GM12878 (cell line): ENCODE results near the gene KRTAP5-2. TPM values are rescaled to one million over a fixed set of nuclear protein-coding genes. Genes with fewer than 3 reads are reported as not detected.

Experiments
- ATAC-seq: fragments of 200-7000 bp; cut with Tn5 transposase; 3 replicates; pipeline ENCODE4 v1.9.1; 2020; ENCODE audit warnings: mild to moderate bottlenecking, moderate library complexity
- BruUV-seq: library from RNA; stranded (reverse); fragments of 400-500 nt; replicated peaks from 2 replicates; lab custom pipeline; 2021; lab: Mats Ljungman, UMichigan
- CTCF ChIA-PET: fragments of 300-600 bp; sonication (Branson Sonifier 250); formaldehyde crosslinking; extraction: SDS; loops from one replicate; lab custom pipeline; 2021; ENCODE audit warnings: inconsistent platforms; lab: Yijun Ruan, JAX
- POLR2A ChIA-PET: fragments of 350-600 bp; formaldehyde crosslinking; extraction: SDS; loops from one replicate; lab custom pipeline; 2021; ENCODE audit warnings: inconsistent platforms; lab: Charles Lee
- RAD21 ChIA-PET: fragments of 300-600 bp; sonication (Branson Sonifier 250); formaldehyde crosslinking; loops from one replicate; lab custom pipeline; 2023; ENCODE audit warnings: antibody characterized with exemption; ENCODE audit not compliant: unreplicated experiment; lab: Charles Lee
- SMC1A ChIA-PET: fragments of 300-600 bp; sonication (Branson Sonifier 250); formaldehyde crosslinking; loops from one replicate; lab custom pipeline; 2023; ENCODE audit not compliant: unreplicated experiment, uncharacterized antibody; lab: Charles Lee
- DNase-seq: peaks from one replicate; pipeline ENCODE4 v3.0.0-alpha.2; 2011; ENCODE audit warnings: low read depth, low spot score
- FAIRE-seq: peaks from 3 replicates; lab custom pipeline; 2011; peaks lifted over from hg19 to GRCh38; lab: Jason Lieb, UNC
- H2AFZ ChIP-seq: 2 replicates; pipeline ENCODE4 v1.6.0; 2011; ENCODE audit warnings: low read depth, low read length, control low read depth; ENCODE audit not compliant: control insufficient read depth
- H3K27ac ChIP-seq: 2 replicates; pipeline ENCODE4 v1.5.1; 2011; ENCODE audit warnings: control low read depth; ENCODE audit not compliant: control insufficient read depth, insufficient read depth
- H3K27me3 ChIP-seq, 2 experiments: replicated peaks in 1 of 2; 2 replicates each; pipeline versions ENCODE4 v1.6.0 to v1.6.1; 2011; ENCODE audit warnings: low read length in 1 of 2; ENCODE audit not compliant: control insufficient read depth in 2 of 2, insufficient read depth in 2 of 2
- H3K36me3 ChIP-seq, 2 experiments: 2 replicates each; pipeline ENCODE4 v1.5.1; 2011; ENCODE audit warnings: low read length in 1 of 2; ENCODE audit not compliant: control insufficient read depth in 2 of 2, insufficient read depth in 2 of 2
- H3K4me1 ChIP-seq: 2 replicates; pipeline ENCODE4 v1.6.1; 2011; ENCODE audit warnings: mild to moderate bottlenecking, low read length, moderate library complexity, mixed read lengths; ENCODE audit not compliant: control insufficient read depth, insufficient read depth
- H3K4me2 ChIP-seq: 2 replicates; pipeline ENCODE4 v1.6.0; 2011; ENCODE audit warnings: control low read depth; ENCODE audit not compliant: control insufficient read depth, insufficient read depth
- H3K4me3 ChIP-seq: fragments of 200-600 bp; sonication (generic); 2 replicates; pipeline ENCODE4 v1.5.1; 2016
- H3K79me2 ChIP-seq: 2 replicates; pipeline ENCODE4 v1.6.0; 2011; ENCODE audit warnings: low read length; ENCODE audit not compliant: control insufficient read depth, insufficient read depth
- H3K9ac ChIP-seq: 2 replicates; pipeline ENCODE4 v1.8.0; 2011; ENCODE audit warnings: low read length, control low read depth, mixed read lengths; ENCODE audit not compliant: control insufficient read depth, insufficient read depth
- H3K9me3 ChIP-seq: replicated peaks from 3 replicates; pipeline ENCODE4 v1.5.1; 2011; ENCODE audit warnings: mild to moderate bottlenecking, low read length; ENCODE audit not compliant: control insufficient read depth, insufficient read depth
- H4K20me1 ChIP-seq: 2 replicates; pipeline ENCODE4 v1.6.0; 2011; ENCODE audit not compliant: control insufficient read depth, insufficient read depth
- EP300 ChIP-seq, 2 experiments: fragments of 150-350 bp in 1 of 2; IDR thresholded peaks; 2 replicates each; pipeline ENCODE4 v1.6.1; 2011 to 2012; ENCODE audit warnings: low read depth in 2 of 2, low read length in 2 of 2, borderline replicate concordance in 1 of 2, improper control_type of control experiment in 1 of 2, inconsistent platforms in 1 of 2; ENCODE audit not compliant: control insufficient read depth in 1 of 2
- IKZF1 ChIP-seq: fragments of 450-650 bp; conservative IDR thresholded peaks from 2 replicates; pipeline ENCODE4 v1.6.1; 2017; ENCODE audit warnings: antibody characterized with exemption, mild to moderate bottlenecking
- IRF3 ChIP-seq: fragments of 450-650 bp; IDR thresholded peaks from 2 replicates; pipeline ENCODE4 v1.6.1; 2014; ENCODE audit warnings: mild to moderate bottlenecking
- JUNB ChIP-seq: IDR thresholded peaks from 2 replicates; pipeline ENCODE4 v1.6.1; 2016; ENCODE audit warnings: antibody characterized with exemption, mild to moderate bottlenecking
- MTA2 ChIP-seq: fragments of 450-650 bp; IDR thresholded peaks from 2 replicates; pipeline ENCODE4 v1.6.1; 2016; ENCODE audit warnings: low read depth, mild to moderate bottlenecking, moderate library complexity
- NFIC ChIP-seq: IDR thresholded peaks from 2 replicates; pipeline ENCODE4 v1.6.1; 2012; ENCODE audit warnings: low read depth, mild to moderate bottlenecking, inconsistent platforms, low read length, moderate library complexity
- RAD21 ChIP-seq: IDR thresholded peaks from 2 replicates; pipeline ENCODE4 v1.6.1; 2011; ENCODE audit warnings: mild to moderate bottlenecking, low read depth, low read length, moderate library complexity; ENCODE audit not compliant: insufficient read depth
- RFX5 ChIP-seq: IDR thresholded peaks from 2 replicates; pipeline ENCODE4 v1.6.1; 2011; ENCODE audit warnings: low read depth, low read length, improper control_type of control experiment
- SMARCA5 ChIP-seq: fragments of 450-650 bp; IDR thresholded peaks from 2 replicates; pipeline ENCODE4 v1.6.1; 2017; ENCODE audit warnings: mild to moderate bottlenecking
- STAT3 ChIP-seq: IDR thresholded peaks from 2 replicates; pipeline ENCODE4 v1.6.1; 2011; ENCODE audit warnings: low read depth, low read length, improper control_type of control experiment
- YY1 ChIP-seq: IDR thresholded peaks from 2 replicates; pipeline ENCODE4 v1.6.1; 2011; ENCODE audit warnings: low read depth, mild to moderate bottlenecking, low read length
- ZBTB4 ChIP-seq: fragments of 450-650 bp; formaldehyde crosslinking; IDR thresholded peaks from 2 replicates; pipeline ENCODE4 v1.4.0; 2022; ENCODE audit warnings: mild to moderate bottlenecking, moderate library complexity
- WGBS: methylation state at CpG from one replicate; pipeline ENCODE4 v1.1.6; 2016; ENCODE audit warnings: low lambda C conversion rate; ENCODE audit not compliant: insufficient replicate concordance, insufficient coverage; ENCODE audit errors: missing lambda C conversion rate; 5-methylcytosine and 5-hydroxymethylcytosine counted together
- in situ Hi-C: fragments of 300-500 bp; cut with MboI; formaldehyde crosslinking; loops from 9 replicates; pipeline ENCODE4 v1.14.3; 2018; ENCODE audit warnings: mixed read lengths
- intact Hi-C: fragments of 100-400 bp; cut with micrococcal nuclease; formaldehyde crosslinking; loops from one replicate; pipeline ENCODE4 v1.14.2; 2022; ENCODE audit not compliant: unreplicated experiment
- polyA plus RNA-seq, 11 experiments: library from polyadenylated mRNA; depleted of rRNA in 4 of 11; unstranded in 6 of 11; stranded (reverse) in 5 of 11; fragments of >200 nt; fragmentation: Nextera tagmentation in 4 of 11; fragmentation: Illumina TruSeq in 1 of 11; extraction: Ambion mirVana in 4 of 11; extraction: Trizol in 1 of 11; gene quantifications; 1 replicate in 1 of 11; 2 replicates in 10 of 11; pipeline versions ENCODE4 v1.2.1 to v1.2.3, GENCODE V29; 2011 to 2016; ENCODE audit warnings: inconsistent platforms in 2 of 11, missing spikeins in 2 of 11, low read depth in 1 of 11
- total RNA-seq, 4 experiments: library from RNA; depleted of rRNA in 3 of 4; stranded (reverse); fragments of >200 nt in 3 of 4; fragmentation: Illumina TruSeq in 1 of 4; extraction: Trizol in 1 of 4; gene quantifications; 2 replicates each; pipeline versions ENCODE4 v1.2.1 to v1.2.3, GENCODE V29; 2013 to 2021
- TF ChIP-seq, protein P1 (sequence below), 3 experiments: IDR thresholded peaks in 2 of 3; conservative IDR thresholded peaks in 1 of 3; 2 replicates each; pipeline ENCODE4 v1.5.1; 2011; ENCODE audit warnings: low read depth in 3 of 3, low read length in 3 of 3, mild to moderate bottlenecking in 3 of 3, control low read depth in 2 of 3, moderate library complexity in 2 of 3, inconsistent platforms in 1 of 3, mixed read lengths in 1 of 3; ENCODE audit not compliant: control insufficient read depth in 2 of 3, insufficient read depth in 1 of 3; ENCODE audit errors: extremely low read depth in 1 of 3

KRTAP5-2 gene
- total and polyA plus RNA-seq, 10 of the 15 experiments (the other 5 are each of a cell fraction or from before 2014, with no cell fraction given): not detected

DNA sequence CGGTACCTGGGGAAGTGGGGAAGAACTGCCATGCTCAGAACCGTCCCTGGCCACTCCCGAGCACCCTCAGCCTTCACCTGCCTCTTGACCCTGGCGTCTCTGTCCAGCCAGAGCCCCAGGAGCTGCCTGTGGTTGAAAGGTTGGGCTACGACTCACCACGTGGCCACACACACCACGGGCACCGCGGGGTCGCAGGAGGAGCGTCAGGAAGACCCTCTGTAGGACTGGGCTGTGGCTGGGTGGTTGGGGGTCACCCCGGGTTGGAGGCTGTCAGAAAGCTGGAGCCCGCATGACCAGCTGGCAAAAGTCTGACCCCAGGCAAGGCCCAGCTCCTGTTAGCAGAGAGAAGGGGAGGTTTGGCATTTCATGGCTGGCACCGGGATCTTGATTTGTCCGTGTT, 43.0 kb upstream of the KRTAP5-2 start:
- Histone ChIP-seq H3K36me3 (no peaks in the 10 kb centered on the region), H3K27me3 (no peaks in the 10 kb centered on the region; a peak in 2 of 4 replicates), H2AFZ (no peak overlapping the region), H3K79me2 (no peaks in the 10 kb centered on the region), H3K9me3 (no peaks in the 10 kb centered on the region), H3K4me2 (no peak overlapping the region), H3K4me1 (no peaks in the 10 kb centered on the region), H3K4me3 (no peak overlapping the region), H4K20me1 (no peaks in the 10 kb centered on the region), H3K27ac (no peak overlapping the region), H3K9ac (no peak overlapping the region)
- FAIRE-seq: no peak
- TF ChIP-seq RAD21: no peak
- no peak for TF ChIP-seq RFX5
- no peak for TF ChIP-seq JUNB
- no peak for TF ChIP-seq YY1
- TF ChIP-seq MTA2: no peak
- TF ChIP-seq IKZF1: no peak
- TF ChIP-seq ZBTB4: no peak
- TF ChIP-seq SMARCA5: no peak
- no peak for TF ChIP-seq IRF3
- no peak for TF ChIP-seq NFIC
- no peak for TF ChIP-seq STAT3
- TF ChIP-seq, protein P1, sequence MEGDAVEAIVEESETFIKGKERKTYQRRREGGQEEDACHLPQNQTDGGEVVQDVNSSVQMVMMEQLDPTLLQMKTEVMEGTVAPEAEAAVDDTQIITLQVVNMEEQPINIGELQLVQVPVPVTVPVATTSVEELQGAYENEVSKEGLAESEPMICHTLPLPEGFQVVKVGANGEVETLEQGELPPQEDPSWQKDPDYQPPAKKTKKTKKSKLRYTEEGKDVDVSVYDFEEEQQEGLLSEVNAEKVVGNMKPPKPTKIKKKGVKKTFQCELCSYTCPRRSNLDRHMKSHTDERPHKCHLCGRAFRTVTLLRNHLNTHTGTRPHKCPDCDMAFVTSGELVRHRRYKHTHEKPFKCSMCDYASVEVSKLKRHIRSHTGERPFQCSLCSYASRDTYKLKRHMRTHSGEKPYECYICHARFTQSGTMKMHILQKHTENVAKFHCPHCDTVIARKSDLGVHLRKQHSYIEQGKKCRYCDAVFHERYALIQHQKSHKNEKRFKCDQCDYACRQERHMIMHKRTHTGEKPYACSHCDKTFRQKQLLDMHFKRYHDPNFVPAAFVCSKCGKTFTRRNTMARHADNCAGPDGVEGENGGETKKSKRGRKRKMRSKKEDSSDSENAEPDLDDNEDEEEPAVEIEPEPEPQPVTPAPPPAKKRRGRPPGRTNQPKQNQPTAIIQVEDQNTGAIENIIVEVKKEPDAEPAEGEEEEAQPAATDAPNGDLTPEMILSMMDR (IDR thresholded peaks at IDR 0.05 in 2 of 3, conservative IDR thresholded peaks at IDR 0.05 in 1 of 3; ENCODE audit: control insufficient read depth in 2 of 3, extremely low read depth in 1 of 3, insufficient read depth in 1 of 3, low read depth in 3 of 3, low read length in 3 of 3): no peak
- TF ChIP-seq EP300 (IDR thresholded peaks at IDR 0.05; ENCODE audit: borderline replicate concordance in 1 of 2, control insufficient read depth in 1 of 2, low read depth in 2 of 2, low read length in 2 of 2): no peak
- CTCF ChIA-PET: interaction anchor here (3.6 kb wide), 1 partner anchor 11 kb away, joined by 23 read pairs; no protein-coding TSS in a partner anchor
- in situ Hi-C loops (no loop called here), intact Hi-C loops (no loop called here)
- POLR2A ChIA-PET: no interaction called here
- no peak for DNase-seq
- SMC1A ChIA-PET: no interaction called here
- no TSS peak for BruUV-seq
- WGBS: 37% methylated on average over 15 of the region's 15 CpGs
- RAD21 ChIA-PET: interaction anchor here (1.0 kb wide), 1 partner anchor 12 kb away, joined by 3 read pairs; no protein-coding TSS in a partner anchor
- no peak for ATAC-seq
